K562 (cell line): ENCODE data around the gene POLD2. TPM values are rescaled to one million over a fixed set of nuclear protein-coding genes. Genes with fewer than 3 reads are reported as not detected.

Source experiments
- ATF6 ChIP-seq: sonication (generic); formaldehyde crosslinking; IDR thresholded peaks from 2 replicates; pipeline ENCODE4 v1.4.0; 2020; ENCODE audit warnings: mild to moderate bottlenecking, missing genetic modification reagents
- DEAF1 ChIP-seq: fragments of 450-650 bp; formaldehyde crosslinking; IDR thresholded peaks from 2 replicates; pipeline ENCODE4 v1.4.0; 2020; ENCODE audit warnings: mild to moderate bottlenecking, moderate library complexity
- FOS ChIP-seq: IDR thresholded peaks from 3 replicates; pipeline ENCODE4 v1.6.1; 2011; ENCODE audit not compliant: insufficient read length; ENCODE audit errors: extremely low read depth
- HCFC1 ChIP-seq: IDR thresholded peaks from 2 replicates; pipeline ENCODE4 v1.6.1; 2012; ENCODE audit warnings: low read depth, low read length, improper control_type of control experiment
- HNRNPH1 ChIP-seq: fragments of 200-400 bp; formaldehyde crosslinking; optimal IDR thresholded peaks from 2 replicates; pipeline ENCODE3; 2017; ENCODE audit warnings: low read depth, mild to moderate bottlenecking, low read length, moderate library complexity
- IRF2 ChIP-seq: sonication (generic); formaldehyde crosslinking; IDR thresholded peaks from 2 replicates; pipeline ENCODE4 v1.8.1; 2022; ENCODE audit warnings: mild to moderate bottlenecking, missing genetic modification reagents
- NFATC3 ChIP-seq: fragments of 450-650 bp; IDR thresholded peaks from 2 replicates; pipeline ENCODE4 v1.6.1; 2017; ENCODE audit warnings: mild to moderate bottlenecking
- NKRF ChIP-seq: fragments of 450-650 bp; IDR thresholded peaks from 2 replicates; pipeline ENCODE4 v1.6.1; 2016; ENCODE audit warnings: borderline replicate concordance
- PRMT5 ChIP-seq: sonication (generic); formaldehyde crosslinking; IDR thresholded peaks from 2 replicates; pipeline ENCODE4 v1.5.0; 2020; ENCODE audit warnings: missing genetic modification reagents
- SLC30A9 ChIP-seq: fragments of 250-450 bp; sonication (Bioruptor Pico); IDR thresholded peaks from 2 replicates; pipeline ENCODE4 v1.8.0; 2022; ENCODE audit warnings: mild to moderate bottlenecking, moderate library complexity
- UBTF ChIP-seq, 2 experiments: IDR thresholded peaks; 2 replicates each; pipeline ENCODE4 v1.6.1; 2012; ENCODE audit warnings: improper control_type of control experiment in 2 of 2, low read depth in 2 of 2, low read length in 2 of 2, borderline replicate concordance in 1 of 2
- ZBTB11 ChIP-seq, 3 experiments: fragments of 200-800 bp in 1 of 3; fragments of 250-450 bp in 1 of 3; fragments of 450-650 bp in 1 of 3; sonication (Bioruptor Pico) in 1 of 3; sonication (Bioruptor generic) in 1 of 3; formaldehyde crosslinking in 1 of 3; IDR thresholded peaks; 2 replicates each; pipeline versions ENCODE4 v1.6.1 to v1.8.0; 2016 to 2022; ENCODE audit warnings: mild to moderate bottlenecking in 2 of 3, missing genetic modification characterization in 2 of 3, missing compliant biosample characterization in 1 of 3, moderate library complexity in 1 of 3
- ZNF212 ChIP-seq: fragments of 450-650 bp; formaldehyde crosslinking; IDR thresholded peaks from 2 replicates; pipeline ENCODE4 v1.4.0; 2020; ENCODE audit warnings: mild to moderate bottlenecking
- ZNF644 ChIP-seq: fragments of 200-800 bp; sonication (Bioruptor generic); IDR thresholded peaks from 2 replicates; pipeline ENCODE4 v1.6.1; 2016; ENCODE audit warnings: low read depth, missing genetic modification characterization, missing compliant biosample characterization
- polyA plus RNA-seq, 8 experiments: library from polyadenylated mRNA; depleted of rRNA in 4 of 8; stranded (reverse) in 5 of 8; unstranded in 3 of 8; fragments of >200 nt; fragmentation: Nextera tagmentation in 2 of 8; fragmentation: Illumina TruSeq in 1 of 8; extraction: Ambion mirVana in 2 of 8; extraction: Trizol in 1 of 8; gene quantifications; 2 replicates each; pipeline versions ENCODE4 v1.2.1 to v1.2.3, GENCODE V29; 2011 to 2014; ENCODE audit warnings: inconsistent platforms in 1 of 8, missing spikeins in 1 of 8
- total RNA-seq, 7 experiments: library from RNA; depleted of rRNA in 6 of 7; stranded (reverse); fragments of >200 nt in 6 of 7; fragmentation: Illumina TruSeq in 2 of 7; extraction: Trizol in 2 of 7; gene quantifications; 2 replicates each; pipeline versions ENCODE4 v1.2.1 to v1.2.3, GENCODE V29; 2011 to 2021; ENCODE audit warnings: low replicate concordance in 1 of 7

Gene POLD2
- total and polyA plus RNA-seq, 9 of the 15 experiments (the other 6 are each of a cell fraction or from before 2014, with no cell fraction given), result 29.7 to 259 (median 225) TPM

GRCh38 chr7:44147026-44147991 lies 24.0 kb upstream of the POLD2 start (continued):
- peak in 1 of 2 experiments; percentile 93; a peak in 2 of 4 replicates for TF ChIP-seq UBTF (IDR thresholded peaks at IDR 0.05; ENCODE audit: borderline replicate concordance in 1 of 2, low read depth in 2 of 2, low read length in 2 of 2)
- no peak for TF ChIP-seq NFATC3
- no peak for TF ChIP-seq FOS
- no peak for TF ChIP-seq NKRF
- no peak for TF ChIP-seq HCFC1
- no peak for TF ChIP-seq PRMT5 (CRISPR knock-in tag)
- peak in 1 of 3 experiments; percentile 76; a peak in 2 of 6 replicates for TF ChIP-seq ZBTB11 (CRISPR knock-in tag; IDR thresholded peaks at IDR 0.05)
- TF ChIP-seq ATF6 (CRISPR knock-in tag), result no peak
- no peak for TF ChIP-seq SLC30A9
- no peak for TF ChIP-seq ZNF212
- no peak for TF ChIP-seq DEAF1 (CRISPR knock-in tag)
- no peak for TF ChIP-seq HNRNPH1
- TF ChIP-seq ZNF644 (tag), result no peak
- no peak for TF ChIP-seq IRF2
